Mucosa of stomach (tissue), 1 donor: ENCODE data around the gene EBF3.

Experiments
- H3K27me3 ChIP-seq: one replicate; pipeline ENCODE4 v1.7.0; 2013; ENCODE audit warnings: mild to moderate bottlenecking, low read length; ENCODE audit not compliant: control insufficient read depth, insufficient read depth
- H3K36me3 ChIP-seq: one replicate; pipeline ENCODE4 v1.7.0; 2013; ENCODE audit warnings: low read length; ENCODE audit not compliant: control insufficient read depth, insufficient read depth
- H3K4me1 ChIP-seq: one replicate; pipeline ENCODE4 v1.7.0; 2013; ENCODE audit warnings: mild to moderate bottlenecking, low read length; ENCODE audit not compliant: control insufficient read depth, insufficient read depth
- H3K4me3 ChIP-seq: one replicate; pipeline ENCODE4 v1.7.0; 2013; ENCODE audit warnings: low read length
- H3K9ac ChIP-seq: one replicate; pipeline ENCODE4 v1.7.0; 2013; ENCODE audit warnings: mild to moderate bottlenecking, low read length, moderate library complexity
- H3K9me3 ChIP-seq: one replicate; pipeline ENCODE4 v1.7.0; 2013; ENCODE audit warnings: mild to moderate bottlenecking, low read length, moderate library complexity; ENCODE audit not compliant: control insufficient read depth
- donor health status: Pancreatic carcinoma.

EBF3 gene

DNA sequence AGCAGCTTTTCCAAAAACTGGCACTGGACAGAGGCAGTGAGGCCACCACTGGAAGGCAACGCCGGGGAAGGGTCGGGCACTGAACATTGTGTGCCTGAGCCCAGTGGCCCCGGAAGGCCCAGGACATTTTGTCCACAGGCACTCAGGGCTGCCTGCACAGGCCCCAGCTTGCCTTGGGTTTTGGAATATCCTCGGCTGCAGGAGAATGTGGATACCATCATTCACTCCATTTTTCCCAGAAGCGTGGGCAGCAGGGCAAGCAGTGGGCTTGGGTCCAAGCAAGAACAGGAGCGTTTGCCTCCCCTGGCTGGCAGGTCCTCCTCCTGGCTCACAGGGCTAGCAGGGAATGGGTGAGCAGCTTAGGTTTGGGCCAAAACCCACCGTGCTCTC is 147.4 kb downstream of the EBF3 start:
- Histone ChIP-seq H3K4me1 (no peaks in the 10 kb centered on the region), H3K9me3 (no peaks in the 10 kb centered on the region), H3K27me3 (no peaks in the 10 kb centered on the region), H3K36me3 (no peaks in the 10 kb centered on the region), H3K4me3 (no peak overlapping the region), H3K9ac (no peak overlapping the region)

DNA sequence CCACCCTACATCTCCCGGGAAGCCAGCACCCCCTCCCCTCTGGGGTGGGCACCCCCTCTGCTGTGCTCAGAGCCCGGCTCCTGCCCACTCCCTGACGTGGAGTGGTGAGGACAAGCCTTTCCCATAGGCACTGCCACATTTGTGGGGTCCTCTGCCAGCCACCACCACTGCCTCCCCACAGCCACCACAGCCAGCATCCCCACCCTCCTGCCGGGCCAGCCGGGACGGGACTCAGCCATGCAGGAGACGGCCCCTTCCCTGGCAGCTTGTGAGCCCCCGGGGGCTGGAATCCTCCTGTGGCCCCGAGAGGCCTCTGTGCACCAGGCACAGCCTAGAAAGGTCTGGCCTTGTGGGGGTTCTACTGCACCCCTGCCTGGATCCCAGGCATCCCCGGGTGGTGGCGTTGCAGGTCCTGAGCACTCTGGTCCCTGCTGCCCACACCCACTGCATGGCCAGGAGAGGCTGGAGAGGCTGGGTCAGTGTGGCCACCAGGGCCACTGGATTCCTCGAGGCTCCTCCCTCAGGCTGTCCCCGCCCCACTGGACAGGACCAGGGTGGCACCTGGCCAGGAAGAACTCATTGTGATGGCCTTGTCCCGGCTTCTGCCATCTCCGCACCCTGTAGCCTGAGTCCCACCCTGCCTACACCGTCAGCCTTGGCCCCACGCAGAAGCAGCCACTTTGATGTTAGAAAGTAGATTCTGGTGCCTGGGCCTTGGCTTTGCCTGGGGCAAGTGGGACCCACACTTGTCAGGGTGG is 148.0 kb downstream of the EBF3 start:
- H3K27me3 ChIP-seq: no peaks in the 10 kb centered on the region

DNA sequence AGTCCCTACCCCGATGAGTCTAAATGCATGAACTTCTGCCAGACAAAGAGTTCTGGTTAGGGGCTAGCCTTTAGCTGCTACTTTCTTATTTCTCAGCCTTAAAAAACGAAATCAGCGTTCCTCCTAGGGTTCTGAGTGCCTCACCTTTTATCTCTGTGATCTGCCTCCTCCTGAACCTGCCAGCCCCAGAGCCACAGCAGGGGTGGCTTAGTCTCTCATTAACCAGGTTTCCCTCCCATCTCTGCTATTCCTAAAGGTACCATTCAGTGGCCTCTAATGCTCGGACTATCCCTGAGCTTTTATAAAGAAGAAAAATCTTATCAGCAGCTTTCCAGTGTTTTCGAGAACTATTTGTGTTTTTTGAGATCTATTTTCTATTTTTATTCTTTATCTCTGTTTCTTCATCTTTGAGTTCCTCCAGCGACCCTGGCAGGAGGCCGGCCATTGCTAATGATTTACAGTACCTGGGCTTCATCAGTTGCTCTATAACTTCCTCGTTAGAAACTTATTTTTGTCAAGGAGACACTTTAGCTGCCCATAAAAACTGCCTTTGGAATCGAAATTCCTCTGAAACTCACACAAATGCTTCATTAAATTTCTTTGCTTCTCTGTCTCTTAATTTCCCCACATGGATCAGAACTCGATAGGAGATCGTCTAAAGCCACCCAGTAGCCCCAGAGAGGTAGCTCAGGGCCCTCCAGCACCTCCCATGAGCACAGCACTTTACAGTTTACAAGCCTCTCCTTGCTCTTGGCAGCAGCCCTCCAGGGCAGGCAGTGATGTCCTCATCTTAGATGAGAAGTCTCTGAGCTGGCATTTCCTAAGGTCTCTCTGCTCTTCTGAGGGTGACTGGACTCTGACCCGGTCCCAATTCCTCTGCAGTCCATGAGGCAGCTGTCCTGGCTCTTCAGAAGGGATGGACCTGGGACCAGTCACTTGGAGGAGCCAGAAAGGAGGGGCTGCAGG is 149.1 kb downstream of the EBF3 start:
- no peaks in the 10 kb centered on the region for H3K4me1 ChIP-seq
- no peaks in the 10 kb centered on the region for H3K36me3 ChIP-seq
- H3K9ac ChIP-seq: no peak overlapping the region
- no peaks in the 10 kb centered on the region for H3K27me3 ChIP-seq
- H3K9me3 ChIP-seq: no peaks in the 10 kb centered on the region
- no peak overlapping the region for H3K4me3 ChIP-seq

More for the DNA sequence above, 148.0 kb downstream of the EBF3 start:
- Histone ChIP-seq H3K9ac (no peak overlapping the region), H3K9me3 (no peaks in the 10 kb centered on the region), H3K4me1 (no peaks in the 10 kb centered on the region), H3K36me3 (no peaks in the 10 kb centered on the region), H3K4me3 (no peak overlapping the region)

DNA sequence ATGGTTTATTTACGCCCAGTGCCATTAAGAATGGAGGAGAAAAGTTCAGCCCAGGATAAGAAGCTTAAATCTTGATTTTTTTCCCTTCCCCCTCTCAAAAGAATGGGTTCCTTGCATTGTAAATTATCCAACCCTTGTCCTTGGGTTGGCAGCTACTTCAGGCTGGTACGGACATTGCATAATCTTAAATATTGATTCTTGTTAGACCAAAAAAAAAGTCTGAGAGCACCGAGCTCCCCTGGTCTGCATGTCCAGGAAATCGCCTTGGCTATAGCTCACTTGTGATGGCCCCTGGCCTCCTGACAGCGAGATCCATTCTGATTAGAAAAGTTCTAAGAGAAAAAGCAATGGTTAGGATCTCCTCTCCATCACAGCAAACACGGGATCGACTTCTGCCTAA is 151.7 kb downstream of the EBF3 start:
- H3K27me3 ChIP-seq: no peaks in the 10 kb centered on the region

DNA sequence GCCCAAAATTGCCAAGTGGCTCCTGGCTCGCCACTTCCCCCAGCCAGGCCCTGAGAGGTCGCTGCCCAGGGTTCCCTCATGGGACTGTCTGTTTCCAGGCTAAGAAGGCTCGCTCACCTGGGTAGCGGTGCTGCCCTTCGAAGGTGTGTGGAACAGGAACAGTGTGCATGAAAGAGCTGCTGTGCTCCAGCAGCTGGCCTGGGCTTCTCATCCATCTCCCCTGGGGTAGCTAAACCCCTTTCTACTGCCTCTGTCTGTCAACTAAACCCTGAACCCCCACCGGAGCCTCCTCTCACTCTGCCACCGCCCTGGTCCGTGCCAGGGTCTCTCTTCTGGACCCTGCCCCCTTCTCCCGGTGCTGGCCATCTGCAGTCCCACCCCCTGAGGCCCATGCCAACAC is 152.9 kb downstream of the EBF3 start:
- Histone ChIP-seq H3K27me3 (no peaks in the 10 kb centered on the region), H3K4me1 (no peaks in the 10 kb centered on the region), H3K9me3 (no peaks in the 10 kb centered on the region), H3K4me3 (no peak overlapping the region), H3K9ac (no peak overlapping the region), H3K36me3 (no peaks in the 10 kb centered on the region)

More for the DNA sequence above, 151.7 kb downstream of the EBF3 start:
- H3K4me1 ChIP-seq: no peaks in the 10 kb centered on the region
- no peak overlapping the region for H3K4me3 ChIP-seq
- H3K36me3 ChIP-seq: no peaks in the 10 kb centered on the region
- no peak overlapping the region for H3K9ac ChIP-seq
- no peaks in the 10 kb centered on the region for H3K9me3 ChIP-seq

DNA sequence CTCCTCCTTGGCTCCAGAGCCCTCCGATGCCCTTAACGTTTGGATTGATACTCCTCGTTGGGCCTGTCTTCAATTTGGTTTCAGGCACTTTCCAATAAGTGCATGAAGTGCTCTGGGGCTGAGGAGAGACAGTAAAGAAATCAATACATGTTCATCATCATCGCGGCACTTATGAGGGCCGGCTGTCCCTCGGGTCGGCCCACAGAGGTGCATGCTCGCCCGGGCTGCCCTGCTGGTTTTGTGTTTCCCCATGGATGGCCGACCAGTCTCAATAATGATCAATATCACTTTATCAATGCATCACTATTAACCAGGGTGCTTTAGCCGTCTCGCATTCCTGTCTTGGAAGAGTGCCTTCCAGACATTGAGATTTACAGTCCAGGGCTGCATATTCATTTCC is 154.2 kb downstream of the EBF3 start:
- H3K27me3 ChIP-seq: no peaks in the 10 kb centered on the region
- no peak overlapping the region for H3K4me3 ChIP-seq
- H3K9me3 ChIP-seq: no peaks in the 10 kb centered on the region
- H3K9ac ChIP-seq: no peak overlapping the region
- H3K36me3 ChIP-seq: no peaks in the 10 kb centered on the region
- H3K4me1 ChIP-seq: no peaks in the 10 kb centered on the region

DNA sequence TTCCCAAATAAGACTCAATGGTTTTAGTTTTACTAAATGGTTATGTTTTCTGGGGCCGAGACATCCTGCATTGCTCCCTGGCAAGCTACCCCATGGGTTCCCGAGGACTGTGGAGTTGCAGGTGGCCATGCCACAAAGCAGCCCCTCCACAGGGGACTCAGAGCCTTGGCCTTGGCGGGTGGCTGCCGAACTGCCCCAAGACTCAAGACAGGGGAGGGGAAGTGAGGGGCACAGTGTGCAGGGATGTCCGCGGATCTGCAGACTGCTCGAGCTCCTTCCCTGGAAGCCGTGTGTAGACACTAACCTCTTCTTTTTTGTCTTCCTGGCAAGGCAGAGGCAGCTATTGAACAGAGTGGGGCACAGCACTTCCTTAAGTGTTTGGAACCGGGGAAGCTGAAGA is 154.6 kb downstream of the EBF3 start:
- Histone ChIP-seq H3K27me3 (no peaks in the 10 kb centered on the region), H3K9me3 (no peaks in the 10 kb centered on the region), H3K36me3 (no peaks in the 10 kb centered on the region), H3K4me1 (no peaks in the 10 kb centered on the region), H3K4me3 (no peak overlapping the region), H3K9ac (no peak overlapping the region)

DNA sequence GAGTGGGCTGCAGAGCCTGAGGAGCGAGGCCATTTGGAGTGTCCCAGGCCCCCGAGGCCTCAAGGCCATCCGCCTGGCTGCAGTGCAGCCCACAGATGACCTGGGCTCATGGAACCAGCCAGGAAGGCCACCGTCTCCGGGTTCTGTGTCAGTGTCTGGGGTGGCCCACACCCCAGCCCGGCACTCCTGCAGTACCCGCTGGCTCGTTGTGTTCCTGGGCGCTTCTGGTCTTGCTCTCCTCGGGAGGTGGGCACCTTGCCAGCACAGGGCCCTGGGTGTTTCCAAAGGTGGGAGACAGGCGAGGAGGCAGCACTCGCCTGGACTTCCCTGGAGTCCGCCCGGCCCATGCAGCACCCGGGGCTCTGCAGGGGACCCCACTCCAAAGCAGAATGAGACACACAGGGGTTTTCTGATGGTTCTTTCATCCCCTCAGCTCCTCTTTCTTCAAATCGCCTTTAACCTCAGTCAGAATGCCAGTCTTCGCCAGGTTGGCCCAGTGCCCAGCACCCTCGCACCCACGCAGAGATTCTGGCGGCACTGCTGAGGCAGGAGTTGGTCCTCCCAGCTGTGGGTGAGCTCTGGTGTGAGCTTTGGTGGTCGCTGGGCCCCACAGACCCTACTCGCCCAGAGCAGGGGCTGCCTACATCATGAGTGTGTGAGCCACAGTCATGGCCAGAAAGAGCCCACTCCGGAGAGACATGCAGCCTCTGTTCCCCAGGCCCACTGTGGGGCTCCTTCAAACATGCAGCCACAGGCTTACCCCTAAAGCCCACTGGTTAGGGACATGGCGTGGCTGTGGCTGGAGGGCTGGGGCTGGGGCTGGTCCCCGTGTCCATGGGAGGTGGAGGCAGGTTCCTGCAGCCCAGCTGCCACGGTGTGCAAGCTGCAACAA is 155.7 kb downstream of the EBF3 start:
- H3K9ac ChIP-seq: no peak overlapping the region
- H3K27me3 ChIP-seq: no peaks in the 10 kb centered on the region
- no peaks in the 10 kb centered on the region for H3K9me3 ChIP-seq
- H3K4me3 ChIP-seq: no peak overlapping the region
- H3K36me3 ChIP-seq: no peaks in the 10 kb centered on the region
- H3K4me1 ChIP-seq: no peaks in the 10 kb centered on the region

DNA sequence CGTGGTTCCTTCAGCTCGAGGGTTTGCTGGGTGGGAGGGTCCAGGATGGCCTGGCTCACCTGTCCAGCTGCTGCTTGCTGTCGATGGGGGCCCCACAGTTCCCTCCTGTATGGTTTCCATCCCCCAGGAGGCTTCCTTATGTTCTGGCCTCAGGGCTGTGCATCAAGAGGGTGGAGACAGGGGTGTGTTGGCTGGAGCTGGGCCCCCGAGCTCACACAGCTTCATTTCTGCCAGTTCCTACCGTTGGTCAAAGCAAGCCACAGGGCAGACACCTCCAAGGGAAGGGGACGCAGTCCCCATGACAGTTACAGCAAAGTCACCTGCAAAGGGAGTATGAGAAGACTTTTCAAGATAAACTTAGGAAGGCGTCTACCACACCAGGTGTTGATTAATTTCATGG is 156.9 kb downstream of the EBF3 start:
- H3K9ac ChIP-seq: no peak overlapping the region
- no peak overlapping the region for H3K4me3 ChIP-seq
- H3K4me1 ChIP-seq: no peaks in the 10 kb centered on the region
- H3K36me3 ChIP-seq: no peaks in the 10 kb centered on the region
- no peaks in the 10 kb centered on the region for H3K27me3 ChIP-seq
- H3K9me3 ChIP-seq: no peaks in the 10 kb centered on the region

DNA sequence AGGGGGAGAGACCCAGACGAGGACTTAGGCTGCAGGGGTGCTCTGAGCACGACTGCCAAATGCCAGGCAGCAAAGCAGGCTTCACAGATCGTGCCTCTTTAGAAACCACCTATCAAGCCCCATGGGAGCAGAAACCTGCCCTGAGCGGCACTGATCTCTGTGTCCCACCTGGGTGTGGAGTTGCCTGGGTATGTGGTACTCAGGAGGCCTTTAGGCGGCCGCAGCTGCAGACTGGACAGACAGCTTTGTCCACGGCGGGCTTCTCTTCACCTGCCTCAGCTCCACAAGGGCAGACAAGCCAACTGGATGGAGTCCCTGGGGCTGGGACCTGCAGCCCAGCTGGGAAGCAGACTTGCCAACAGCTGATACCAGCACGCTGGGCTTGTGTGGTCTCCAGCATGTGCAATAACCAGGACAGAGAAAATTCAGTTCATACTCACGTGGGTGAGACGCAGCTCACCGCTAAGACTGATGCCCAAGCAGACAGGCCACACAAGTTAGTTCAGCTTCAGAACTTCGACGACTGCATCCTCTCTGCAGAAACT is 163.2 kb downstream of the EBF3 start:
- Histone ChIP-seq H3K27me3 (no peaks in the 10 kb centered on the region), H3K36me3 (no peaks in the 10 kb centered on the region), H3K4me1 (no peaks in the 10 kb centered on the region), H3K9me3 (no peaks in the 10 kb centered on the region), H3K4me3 (no peak overlapping the region), H3K9ac (no peak overlapping the region)

DNA sequence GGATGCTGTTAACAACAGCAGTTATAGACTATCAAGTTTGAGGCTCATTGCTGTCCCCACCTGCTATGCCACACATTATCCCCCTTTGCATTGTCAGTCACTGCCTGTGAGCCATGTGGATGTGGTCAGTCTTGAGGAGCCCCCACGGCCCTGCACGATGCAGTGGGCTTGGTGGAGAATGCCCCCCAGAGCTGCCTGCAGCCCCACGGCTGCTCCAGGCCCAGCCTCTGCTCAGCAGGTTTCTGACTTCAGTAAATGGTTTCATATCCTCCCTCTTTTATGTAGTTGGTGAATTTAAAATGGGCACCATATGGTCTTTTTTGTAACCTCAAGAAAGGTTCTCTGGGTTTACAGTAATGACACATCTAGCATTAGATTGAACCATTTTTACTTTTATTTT is 164.1 kb downstream of the EBF3 start:
- no peak overlapping the region for H3K9ac ChIP-seq
- H3K9me3 ChIP-seq: no peaks in the 10 kb centered on the region
- H3K4me1 ChIP-seq: no peaks in the 10 kb centered on the region
- no peak overlapping the region for H3K4me3 ChIP-seq
- H3K27me3 ChIP-seq: no peaks in the 10 kb centered on the region
- H3K36me3 ChIP-seq: no peaks in the 10 kb centered on the region
